NOMO-1 (cell line): ENCODE results near the gene PIK3AP1.
"Not testable (repeated sequence)": the region's sequence is repeated elsewhere in the genome, so short reads cannot be mapped to it uniquely, and the experiment has no call there.

ENCODE experiments used
- DNase-seq, 2 experiments: peaks; one replicate each; lab custom pipeline; 2025; ENCODE audit not compliant: unreplicated experiment in 2 of 2; lab: John Stamatoyannopoulos, UW

PIK3AP1 gene

GRCh38 chr10:96586419-96587263 lies 133.7 kb downstream of the PIK3AP1 start, which contains the start of gene TM9SF3:
TSS of gene TM9SF3 (minus strand) at chr10:96587012. CDS start at chr10:96586835, 177 bp downstream.
- DNase-seq: peak; percentile 77 to 80

DNA sequence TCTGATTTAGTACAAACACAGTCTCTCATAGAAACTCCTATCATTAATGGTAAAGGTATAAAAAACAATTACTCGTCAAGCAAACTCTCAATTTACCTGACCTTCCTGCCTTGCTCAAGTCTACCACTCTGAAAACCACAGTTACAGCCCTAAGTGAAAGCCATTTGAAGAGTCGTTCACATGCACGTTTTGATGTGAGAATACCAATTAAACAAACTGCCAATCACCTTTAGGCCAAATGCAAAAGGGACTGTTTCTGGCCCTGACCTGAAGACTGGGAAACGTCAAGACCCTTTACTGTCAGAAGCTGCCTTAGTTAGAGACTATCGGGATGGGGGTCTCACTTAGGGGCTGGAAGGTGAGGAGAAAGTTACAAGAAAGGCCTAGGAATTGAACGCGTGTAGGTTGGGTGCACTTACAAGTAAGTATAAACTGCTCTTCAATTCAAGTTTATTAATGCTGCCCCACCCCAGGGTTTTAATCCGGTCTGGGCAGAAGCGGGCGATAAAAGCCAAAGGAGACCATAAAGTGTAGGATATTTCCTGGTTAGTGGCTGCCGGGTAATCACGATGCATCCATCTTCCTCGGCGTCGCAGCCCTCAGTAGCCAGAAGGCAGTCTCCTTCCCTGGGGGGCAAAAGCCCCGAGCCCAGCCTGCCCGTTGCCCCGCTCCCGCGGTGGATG lies 134.4 kb downstream of the PIK3AP1 start:
- DNase-seq: peak in 1 of 2 experiments; percentile 11

GRCh38 chr10:96584474-96584873 lies 135.8 kb downstream of the PIK3AP1 start:
- no peak for DNase-seq

- DNase-seq: peak in 1 of 2 experiments; percentile 54
These were observed 136.3 kb downstream of the PIK3AP1 start for GRCh38 chr10:96584035-96584434.

- DNase-seq: no peak
These were observed 141.2 kb downstream of the PIK3AP1 start for GRCh38 chr10:96579133-96579532.

- no peak for DNase-seq
These were observed 141.7 kb downstream of the PIK3AP1 start for GRCh38 chr10:96578633-96579032.

- no peak for DNase-seq
These were observed 142.3 kb downstream of the PIK3AP1 start for GRCh38 chr10:96578022-96578421.

DNA sequence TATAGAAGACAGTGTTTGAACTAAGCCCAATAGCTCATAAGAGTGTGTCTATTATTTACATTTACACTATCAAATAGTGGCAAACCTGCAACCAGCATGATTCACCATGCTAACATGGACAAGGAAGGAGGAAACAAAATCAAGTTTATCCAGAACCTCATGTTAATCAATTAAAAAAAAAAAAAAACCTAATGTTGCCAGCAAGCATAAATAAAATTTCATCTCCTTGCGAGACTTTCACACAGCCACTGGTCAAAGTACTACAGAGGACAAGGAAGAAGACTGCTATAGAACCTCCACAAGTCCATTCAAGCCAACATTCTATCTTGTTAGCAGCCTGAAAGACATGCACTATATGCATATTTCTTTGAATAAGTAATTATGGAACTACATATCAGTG lies 143.2 kb downstream of the PIK3AP1 start:
- no peak for DNase-seq

- DNase-seq: peak; percentile 4 to 31
These were observed 143.9 kb downstream of the PIK3AP1 start for GRCh38 chr10:96576277-96576980.

DNA sequence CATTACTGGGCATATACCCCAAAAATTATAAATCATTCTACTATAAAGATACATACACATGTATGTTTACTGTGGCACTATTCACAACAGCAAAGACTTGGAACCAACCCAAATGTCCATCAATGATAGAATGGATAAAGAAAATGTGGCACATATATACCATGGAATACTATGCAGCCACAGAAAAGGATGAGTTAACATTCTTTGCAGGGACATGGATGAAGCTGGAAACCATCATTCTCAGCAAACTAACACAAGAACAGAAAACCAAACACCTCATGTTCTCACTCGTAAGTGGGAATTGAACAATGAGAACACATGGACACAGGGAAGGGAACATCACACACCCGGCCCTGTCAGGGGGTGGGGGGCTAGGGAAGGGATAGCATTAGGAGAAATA lies 145.8 kb downstream of the PIK3AP1 start:
- DNase-seq: not testable (repeated sequence)

DNA sequence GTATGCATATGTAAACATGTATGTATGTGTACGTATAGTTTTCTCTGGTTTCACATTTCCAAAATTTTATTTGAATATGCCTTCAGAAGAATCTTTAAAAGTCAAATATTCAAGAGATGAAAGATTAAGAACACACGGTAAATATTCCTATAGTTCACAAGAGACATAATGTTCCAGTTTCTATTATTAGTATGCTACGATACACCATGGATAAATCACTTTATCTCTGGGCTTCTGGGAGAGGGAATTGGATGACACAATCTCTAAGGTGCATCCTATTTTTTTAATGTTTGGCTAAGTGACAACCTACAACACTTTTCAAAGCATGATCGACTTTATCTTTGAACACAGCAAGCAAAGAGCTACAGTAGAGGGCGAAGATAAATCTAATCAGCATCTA lies 147.3 kb downstream of the PIK3AP1 start:
- DNase-seq: no peak

DNA sequence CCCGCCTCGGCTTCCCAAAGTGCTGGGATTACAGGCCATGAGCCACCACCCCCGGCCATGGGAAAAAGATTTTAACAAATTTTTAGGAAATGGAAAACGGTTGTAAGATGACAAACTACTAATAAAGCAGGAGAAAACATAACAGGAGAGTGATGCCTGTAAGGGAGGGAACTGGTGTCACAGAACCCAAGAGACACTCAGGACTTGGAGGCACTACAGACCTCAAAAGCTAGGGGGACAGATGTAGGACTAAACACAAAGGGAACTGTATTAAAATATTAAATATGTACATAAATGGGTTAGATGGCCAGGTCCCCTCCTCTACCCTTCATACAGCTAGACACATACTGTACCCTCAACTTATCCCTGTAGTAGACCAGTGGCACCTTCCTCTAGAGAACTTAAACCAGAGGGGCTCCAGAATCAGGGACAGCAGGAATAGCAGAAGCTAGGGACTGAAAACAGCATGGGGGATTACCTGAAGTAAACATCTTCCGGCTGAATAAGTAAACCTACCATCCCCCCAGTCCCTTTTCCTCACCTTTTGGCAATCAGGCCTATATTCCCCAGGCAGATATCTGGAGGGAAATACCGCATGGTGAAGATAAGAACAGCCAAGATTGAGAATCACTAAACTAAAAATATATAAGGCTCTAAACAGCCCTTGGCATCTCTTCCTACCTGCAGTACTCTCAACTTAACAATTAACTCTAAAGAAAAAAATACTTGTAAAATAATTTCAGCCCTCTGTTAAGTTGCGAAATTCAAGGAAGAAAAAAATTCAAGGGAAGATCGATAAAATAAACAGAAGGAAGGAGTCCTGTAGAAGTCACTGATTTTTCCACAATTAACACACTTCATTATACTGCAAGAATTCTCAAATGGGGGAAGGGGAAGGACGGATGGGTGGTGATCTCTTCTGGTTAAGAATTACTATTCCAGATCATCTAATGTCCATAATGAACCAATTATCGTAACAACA lies 149.0 kb downstream of the PIK3AP1 start:
- no peak for DNase-seq

DNA sequence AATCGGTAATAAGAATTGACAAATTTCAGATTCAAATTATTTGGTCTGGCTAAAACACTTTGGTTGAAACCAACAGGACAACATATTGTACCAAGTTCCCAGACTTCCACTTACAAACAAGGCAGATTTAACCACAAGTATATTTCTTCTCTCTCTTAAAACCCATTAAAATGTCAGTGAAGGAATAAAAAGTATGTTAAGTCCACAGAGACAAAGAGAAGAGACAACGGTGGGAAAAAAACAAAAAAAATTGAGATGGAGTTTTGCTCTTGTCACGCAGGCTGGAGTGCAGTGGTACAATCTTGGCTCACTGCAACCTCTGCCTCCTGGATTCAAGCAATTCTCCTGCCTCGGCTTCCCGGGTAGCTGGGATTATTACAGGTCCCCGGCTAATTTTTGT lies 149.8 kb downstream of the PIK3AP1 start:
- no peak for DNase-seq

GRCh38 chr10:96568402-96568801 lies 151.9 kb downstream of the PIK3AP1 start:
- no peak for DNase-seq

DNA sequence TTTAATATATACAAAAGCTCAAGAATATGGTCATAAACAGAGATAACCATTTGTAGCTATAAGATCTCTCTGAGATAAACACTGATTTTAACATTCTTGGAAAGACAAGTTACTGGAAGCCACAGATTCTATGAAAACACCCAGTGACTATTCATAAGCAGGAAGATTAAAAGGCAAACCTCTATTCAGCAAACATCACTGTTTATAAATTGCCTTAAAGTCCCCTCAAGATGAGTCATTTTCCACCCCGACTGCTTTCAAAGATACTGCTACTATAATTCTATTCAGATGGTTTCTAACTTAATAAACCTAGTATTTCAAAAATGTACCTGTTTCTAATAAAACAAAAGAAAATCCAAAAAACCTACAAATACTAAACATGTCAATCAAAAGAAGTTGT lies 154.5 kb downstream of the PIK3AP1 start:
- DNase-seq: no peak

DNA sequence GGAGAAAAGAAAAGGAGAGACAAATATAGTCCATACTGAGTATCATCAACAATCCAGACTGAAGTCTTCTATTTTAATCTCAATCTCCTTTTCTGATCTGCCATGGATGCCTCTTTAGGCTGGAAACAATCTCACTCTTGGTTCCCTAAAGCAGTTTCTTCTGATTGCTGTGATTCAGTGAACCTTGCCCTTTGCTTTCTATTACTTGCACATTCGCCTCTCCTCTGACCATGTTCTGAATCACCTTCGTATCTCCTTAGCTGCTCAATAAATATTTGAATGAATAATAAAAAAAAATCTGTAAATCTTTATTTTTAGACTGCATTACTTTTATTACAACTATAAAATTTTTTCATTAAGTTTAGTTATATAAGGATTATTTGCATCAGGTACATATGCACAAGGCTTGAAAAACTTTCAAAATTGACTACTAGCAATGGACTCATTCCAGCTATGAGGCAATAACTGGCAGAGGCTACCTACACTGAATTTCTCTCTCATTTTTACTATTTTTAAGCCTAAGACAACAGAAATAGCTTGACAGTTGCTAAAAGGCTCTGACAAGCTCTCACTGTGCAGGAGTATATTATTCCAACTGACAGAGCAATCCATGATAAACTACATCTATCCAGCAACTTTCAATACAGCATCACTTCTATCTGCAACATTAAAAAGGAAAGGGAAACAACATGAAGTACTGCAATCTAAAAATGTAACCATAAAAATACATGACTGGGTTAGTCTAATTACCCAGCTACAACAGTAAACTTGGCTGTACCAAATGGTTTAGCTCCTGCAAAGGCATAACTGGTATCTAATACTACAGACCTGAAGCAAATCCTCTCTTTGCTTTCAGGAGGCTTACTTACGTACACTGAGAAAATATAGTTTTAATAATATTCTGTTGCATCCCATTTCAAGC lies 159.1 kb downstream of the PIK3AP1 start:
- no peak for DNase-seq

GRCh38 chr10:96560489-96560888 lies 159.8 kb downstream of the PIK3AP1 start:
- no peak for DNase-seq

GRCh38 chr10:96556003-96556402 lies 164.3 kb downstream of the PIK3AP1 start:
- no peak for DNase-seq

- DNase-seq: no peak
These were observed 165.0 kb downstream of the PIK3AP1 start for GRCh38 chr10:96555330-96555729.
